CD14-positive monocyte (primary cell): ENCODE measurements around the gene AGPAT3. TPM values are rescaled to one million over a fixed set of nuclear protein-coding genes. Genes with fewer than 3 reads are reported as not detected.

Experiments
- DNase-seq, 3 donors: peaks; one replicate each; pipeline ENCODE4 v3.0.0-alpha.2; 2011 to 2022
- H2AFZ ChIP-seq: 2 replicates; pipeline ENCODE4 v1.6.0; 2012; ENCODE audit warnings: mild to moderate bottlenecking, low read depth, low read length, inconsistent platforms; ENCODE audit not compliant: insufficient read depth, poor library complexity, severe bottlenecking
- H3K27ac ChIP-seq, 2 donors: 1 replicate in 1 of 2; 2 replicates in 1 of 2; pipeline ENCODE4 v1.5.1; 2012 to 2013; ENCODE audit warnings: low read length in 2 of 2, control low read depth in 1 of 2, inconsistent platforms in 1 of 2, low read depth in 1 of 2, mild to moderate bottlenecking in 1 of 2
- H3K27me3 ChIP-seq, 2 donors: one replicate each; pipeline versions ENCODE4 v1.6.0 to v1.6.1; 2011 to 2013; ENCODE audit warnings: low read length in 2 of 2; ENCODE audit not compliant: control insufficient read depth in 2 of 2, insufficient read depth in 2 of 2
- H3K36me3 ChIP-seq, 2 donors: replicated peaks in 1 of 2; 1 replicate in 1 of 2; 2 replicates in 1 of 2; pipeline versions ENCODE4 v1.5.1 to v1.6.1; 2012 to 2013; ENCODE audit warnings: low read length in 2 of 2, control low read depth in 1 of 2, inconsistent platforms in 1 of 2, mild to moderate bottlenecking in 1 of 2; ENCODE audit not compliant: insufficient read depth in 2 of 2, control insufficient read depth in 1 of 2
- H3K4me1 ChIP-seq, 2 donors: 1 replicate in 1 of 2; 2 replicates in 1 of 2; pipeline versions ENCODE4 v1.5.1 to v1.6.1; 2012 to 2013; ENCODE audit warnings: low read length in 2 of 2, control low read depth in 1 of 2, inconsistent platforms in 1 of 2, mild to moderate bottlenecking in 1 of 2, moderate library complexity in 1 of 2; ENCODE audit not compliant: insufficient read depth in 2 of 2, control insufficient read depth in 1 of 2
- H3K4me2 ChIP-seq: replicated peaks from 2 replicates; pipeline ENCODE3; 2012; ENCODE audit warnings: low read length, moderate library complexity, mild to moderate bottlenecking; ENCODE audit not compliant: poor library complexity, severe bottlenecking; ENCODE audit errors: extremely low read depth
- H3K4me3 ChIP-seq, 3 experiments: fragments of 200-600 bp in 1 of 3; sonication (generic) in 1 of 3; replicated peaks in 1 of 3; 1 replicate in 2 of 3; 2 replicates in 1 of 3; pipeline ENCODE4 v1.5.1; 2011 to 2013; ENCODE audit warnings: low read length in 3 of 3, mild to moderate bottlenecking in 3 of 3, control low read depth in 2 of 3, low read depth in 2 of 3, inconsistent platforms in 1 of 3, moderate library complexity in 1 of 3
- H3K79me2 ChIP-seq: 2 replicates; pipeline ENCODE4 v1.6.0; 2012; ENCODE audit warnings: mild to moderate bottlenecking, control low read depth, inconsistent platforms, low read length, moderate library complexity; ENCODE audit not compliant: insufficient read depth
- H3K9ac ChIP-seq: 2 replicates; pipeline ENCODE4 v1.6.0; 2017; ENCODE audit warnings: low read length, mild to moderate bottlenecking; ENCODE audit not compliant: insufficient read depth, poor library complexity, severe bottlenecking
- H3K9me3 ChIP-seq, 2 donors: replicated peaks in 1 of 2; 1 replicate in 1 of 2; 2 replicates in 1 of 2; pipeline versions ENCODE4 v1.5.1 to v1.6.1; 2012 to 2013; ENCODE audit warnings: low read length in 2 of 2, control low read depth in 1 of 2; ENCODE audit not compliant: control insufficient read depth in 1 of 2, insufficient read depth in 1 of 2
- H4K20me1 ChIP-seq: 2 replicates; pipeline ENCODE4 v1.6.0; 2012; ENCODE audit warnings: mild to moderate bottlenecking, low read length, control low read depth, moderate library complexity; ENCODE audit not compliant: insufficient read depth
- H3K27ac Mint-ChIP-seq, 7 donors: one replicate each; pipeline ENCODE4 v1.8.0; 2020; ENCODE audit warnings: mild to moderate bottlenecking in 7 of 7, mixed read lengths in 7 of 7, moderate library complexity in 6 of 7, inconsistent platforms in 2 of 7
- H3K27me3 Mint-ChIP-seq, 3 donors: one replicate each; pipeline ENCODE4 v1.8.0; 2021 to 2022; ENCODE audit warnings: low read depth in 3 of 3, mild to moderate bottlenecking in 3 of 3, mixed read lengths in 3 of 3, moderate library complexity in 3 of 3, inconsistent platforms in 1 of 3
- H3K36me3 Mint-ChIP-seq, 2 donors: one replicate each; pipeline ENCODE4 v1.8.0; 2020; ENCODE audit warnings: mixed read lengths in 2 of 2, inconsistent platforms in 1 of 2, mild to moderate bottlenecking in 1 of 2
- H3K4me1 Mint-ChIP-seq: one replicate; pipeline ENCODE4 v1.8.0; 2020; ENCODE audit warnings: mild to moderate bottlenecking, mixed read lengths
- H3K4me3 Mint-ChIP-seq, 2 donors: one replicate each; pipeline ENCODE4 v1.8.0; 2020; ENCODE audit warnings: mild to moderate bottlenecking in 2 of 2, mixed read lengths in 2 of 2, moderate library complexity in 1 of 2
- H3K9me3 Mint-ChIP-seq, 7 donors: one replicate each; pipeline ENCODE4 v1.8.0; 2020 to 2022; ENCODE audit warnings: mixed read lengths in 7 of 7, mild to moderate bottlenecking in 6 of 7, moderate library complexity in 6 of 7, inconsistent platforms in 2 of 7
- WGBS: methylation state at CpG from one replicate; pipeline ENCODE4 v1.1.5; 2013; ENCODE audit warnings: missing lambda C conversion rate; ENCODE audit not compliant: insufficient coverage; 5-methylcytosine and 5-hydroxymethylcytosine counted together
- intact Hi-C, 2 donors: fragments of 100-400 bp; cut with micrococcal nuclease; formaldehyde crosslinking; loops; one replicate each; pipeline versions ENCODE4 v1.15.0 to v1.15.1; 2023
- polyA plus RNA-seq, 3 donors: library from polyadenylated mRNA; depleted of rRNA in 1 of 3; unstranded in 2 of 3; stranded (reverse) in 1 of 3; fragments of 300-500 nt in 2 of 3; fragments of >200 nt in 1 of 3; fragmentation: Illumina TruSeq in 2 of 3; gene quantifications; 1 replicate in 2 of 3; 2 replicates in 1 of 3; pipeline ENCODE4 v1.2.3, GENCODE V29; 2012 to 2021
- TF ChIP-seq, protein P1 (sequence below): fragments of 200-600 bp; IDR thresholded peaks from one replicate; pipeline ENCODE4 v1.8.0; 2022; ENCODE audit warnings: antibody characterized with exemption, mild to moderate bottlenecking

Gene AGPAT3
- polyA plus RNA-seq, 3 donors = 24.9 to 49.3 (median 26.2) TPM

DNA sequence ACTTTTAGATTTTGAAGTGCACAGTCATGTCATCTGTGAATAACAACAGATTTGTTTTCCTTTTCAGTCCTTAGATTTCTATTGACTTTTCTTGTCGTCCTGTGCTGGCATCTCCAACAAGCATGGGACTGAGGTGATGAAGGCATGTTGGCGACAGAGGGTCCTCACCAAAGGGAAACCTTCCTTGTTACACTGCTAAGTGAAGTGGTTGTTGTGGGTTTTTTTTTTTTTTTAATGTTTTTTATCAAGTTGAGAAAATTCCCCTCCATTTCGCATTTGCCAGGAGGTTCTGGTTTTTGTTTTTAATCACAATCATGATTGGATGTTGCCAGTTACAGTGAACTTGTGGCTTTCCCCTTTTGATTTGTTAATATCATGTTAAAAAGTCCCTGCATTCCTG, 24.0 kb downstream of the AGPAT3 start:
- Mint-ChIP-seq H3K27me3 (no peaks in the 10 kb centered on the region), H3K9me3 (peaks cover 0 to 2% (median 0%) of the 10 kb centered on the region in 7 donors), H3K27ac (no peak overlapping the region), H3K36me3 (peaks cover 45 to 61% of the 10 kb centered on the region in 2 donors), H3K4me1 (peaks cover 28% of the 10 kb centered on the region), H3K4me3 (no peak overlapping the region)
- Histone ChIP-seq H3K36me3 (peaks cover 12 to 56% of the 10 kb centered on the region in 2 donors), H2AFZ (no peak overlapping the region), H3K9me3 (no peaks in the 10 kb centered on the region), H3K27me3 (no peaks in the 10 kb centered on the region), H3K9ac (no peak overlapping the region), H3K4me2 (no peak overlapping the region), H3K27ac (no peak overlapping the region), H3K79me2 (peaks cover 88% of the 10 kb centered on the region), H3K4me1 (peaks cover 20 to 25% of the 10 kb centered on the region in 2 donors), H4K20me1 (peaks cover 100% of the 10 kb centered on the region), H3K4me3 (no peak overlapping the region)
- no CpG with 5 or more reads among the region's 3 CpGs for WGBS
- intact Hi-C loops = no loop called here
- DNase-seq = no peak
- TF ChIP-seq, protein P1, sequence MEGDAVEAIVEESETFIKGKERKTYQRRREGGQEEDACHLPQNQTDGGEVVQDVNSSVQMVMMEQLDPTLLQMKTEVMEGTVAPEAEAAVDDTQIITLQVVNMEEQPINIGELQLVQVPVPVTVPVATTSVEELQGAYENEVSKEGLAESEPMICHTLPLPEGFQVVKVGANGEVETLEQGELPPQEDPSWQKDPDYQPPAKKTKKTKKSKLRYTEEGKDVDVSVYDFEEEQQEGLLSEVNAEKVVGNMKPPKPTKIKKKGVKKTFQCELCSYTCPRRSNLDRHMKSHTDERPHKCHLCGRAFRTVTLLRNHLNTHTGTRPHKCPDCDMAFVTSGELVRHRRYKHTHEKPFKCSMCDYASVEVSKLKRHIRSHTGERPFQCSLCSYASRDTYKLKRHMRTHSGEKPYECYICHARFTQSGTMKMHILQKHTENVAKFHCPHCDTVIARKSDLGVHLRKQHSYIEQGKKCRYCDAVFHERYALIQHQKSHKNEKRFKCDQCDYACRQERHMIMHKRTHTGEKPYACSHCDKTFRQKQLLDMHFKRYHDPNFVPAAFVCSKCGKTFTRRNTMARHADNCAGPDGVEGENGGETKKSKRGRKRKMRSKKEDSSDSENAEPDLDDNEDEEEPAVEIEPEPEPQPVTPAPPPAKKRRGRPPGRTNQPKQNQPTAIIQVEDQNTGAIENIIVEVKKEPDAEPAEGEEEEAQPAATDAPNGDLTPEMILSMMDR = no peak

DNA sequence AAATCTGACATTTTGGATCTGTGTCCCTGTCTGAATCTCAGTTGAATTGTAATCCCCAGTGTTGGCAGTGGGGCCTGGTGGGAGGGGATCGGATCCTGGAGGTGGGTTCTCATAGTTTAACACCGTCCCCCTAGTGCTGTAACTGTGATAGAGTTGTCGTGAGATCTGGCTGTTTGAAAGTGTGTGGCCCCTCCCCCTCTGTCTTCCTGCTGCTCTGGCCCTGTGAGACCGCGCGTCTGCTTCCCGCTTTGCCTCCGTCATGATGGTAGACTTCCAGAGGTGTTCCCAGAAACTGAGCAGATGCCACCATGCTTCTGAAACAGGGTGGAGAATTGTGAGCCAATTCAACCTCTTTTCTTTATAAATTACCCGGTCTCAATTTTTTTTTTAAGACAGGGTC, 25.0 kb downstream of the AGPAT3 start:
- 95% methylated on average over 8 of the region's 9 CpGs for WGBS
- H3K27ac ChIP-seq = no peak overlapping the region
- H3K79me2 ChIP-seq = peaks cover 87% of the 10 kb centered on the region
- no peak for DNase-seq
- no peak overlapping the region for H3K9ac ChIP-seq
- H2AFZ ChIP-seq = no peak overlapping the region
- no peak overlapping the region for H3K4me3 ChIP-seq
- no peaks in the 10 kb centered on the region for H3K27me3 ChIP-seq
- peaks cover 12 to 56% of the 10 kb centered on the region in 2 donors for H3K36me3 ChIP-seq
- Mint-ChIP-seq H3K4me1 (peaks cover 25% of the 10 kb centered on the region), H3K36me3 (peaks cover 49 to 64% of the 10 kb centered on the region in 2 donors), H3K4me3 (no peak overlapping the region), H3K9me3 (peaks cover 0 to 2% (median 0%) of the 10 kb centered on the region in 7 donors), H3K27me3 (no peaks in the 10 kb centered on the region), H3K27ac (no peak overlapping the region)
- intact Hi-C loops = no loop called here
- no peaks in the 10 kb centered on the region for H3K9me3 ChIP-seq
- TF ChIP-seq, protein P1 = no peak
- peaks cover 16 to 17% of the 10 kb centered on the region in 2 donors for H3K4me1 ChIP-seq
- no peak overlapping the region for H3K4me2 ChIP-seq
- H4K20me1 ChIP-seq = peaks cover 100% of the 10 kb centered on the region
